IPS DF 19.7 (cell line): Measurements from ENCODE around the gene ADCY2.
A peak's percentile ranks its signal among the peaks of the same experiment; 100 is the strongest.

Experiments used
- DNase-seq: peaks from one replicate; pipeline ENCODE4 v3.0.0-alpha.2; 2013; ENCODE audit warnings: low read depth, low spot score

ADCY2 gene

GRCh38 chr5:7395947-7396712 lies at the start of gene ADCY2:
Gene ADCY2 (plus strand): TSS chr5:7396138. CDS start chr5:7396297, 159 bp downstream.
- no peak for DNase-seq

- peak; percentile 45 for DNase-seq
These were observed 48.6 kb upstream of the ADCY2 start for GRCh38 chr5:7347377-7347776.

DNA sequence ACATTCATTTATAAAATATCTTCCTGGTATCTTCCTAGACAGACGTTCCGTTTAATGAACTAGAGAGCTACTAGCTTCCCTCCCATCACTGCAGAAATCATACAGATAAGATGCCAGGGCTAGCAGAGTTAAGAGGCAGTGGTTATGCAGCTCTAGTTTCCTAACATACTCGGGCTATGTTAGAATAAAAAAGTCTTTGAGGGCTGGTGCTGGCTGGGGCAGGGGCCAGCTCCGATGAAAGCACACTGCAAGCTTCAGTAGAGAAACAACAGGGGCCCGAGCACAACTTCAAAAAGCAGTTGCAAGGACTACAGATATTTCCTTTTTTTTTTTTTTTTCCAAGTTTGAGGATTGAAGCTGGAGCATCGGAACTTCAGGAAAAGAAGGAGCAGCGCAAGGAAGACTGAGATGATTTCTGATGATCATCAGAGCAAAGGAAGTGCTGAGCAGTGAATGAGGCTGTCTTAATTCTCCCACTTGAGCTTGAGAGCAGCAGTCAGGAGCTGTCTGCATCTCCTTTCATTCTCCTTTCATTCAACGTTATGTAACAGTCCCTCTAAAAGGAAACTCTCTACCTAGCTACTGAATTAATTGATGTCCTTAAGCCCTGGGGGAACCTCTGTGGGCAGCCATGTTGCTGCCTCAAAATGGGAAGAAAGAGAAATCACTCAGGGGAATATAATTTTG lies 47.6 kb upstream of the ADCY2 start:
- no peak for DNase-seq

DNA sequence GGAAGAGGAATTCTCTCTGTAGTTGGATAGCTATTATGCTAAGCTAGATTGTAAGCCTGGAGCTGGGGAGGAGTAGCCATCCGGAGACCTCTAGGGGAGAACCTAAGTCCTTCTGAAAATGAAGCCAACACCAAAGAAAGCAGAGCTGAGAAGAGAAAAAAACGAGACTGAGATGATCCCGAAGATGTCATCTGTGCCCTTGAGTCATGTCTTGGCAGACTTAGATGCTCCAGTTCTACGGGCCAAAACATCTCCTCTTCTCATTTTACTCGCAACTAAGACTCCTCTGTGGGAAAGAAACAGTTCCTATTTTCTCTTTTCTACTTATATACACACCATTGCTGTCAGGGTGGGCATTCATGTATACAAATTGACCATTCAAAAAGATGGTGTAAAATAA lies 34.3 kb upstream of the ADCY2 start:
- DNase-seq = no peak

GRCh38 chr5:7363067-7363677 lies 32.8 kb upstream of the ADCY2 start:
- no peak for DNase-seq

DNA sequence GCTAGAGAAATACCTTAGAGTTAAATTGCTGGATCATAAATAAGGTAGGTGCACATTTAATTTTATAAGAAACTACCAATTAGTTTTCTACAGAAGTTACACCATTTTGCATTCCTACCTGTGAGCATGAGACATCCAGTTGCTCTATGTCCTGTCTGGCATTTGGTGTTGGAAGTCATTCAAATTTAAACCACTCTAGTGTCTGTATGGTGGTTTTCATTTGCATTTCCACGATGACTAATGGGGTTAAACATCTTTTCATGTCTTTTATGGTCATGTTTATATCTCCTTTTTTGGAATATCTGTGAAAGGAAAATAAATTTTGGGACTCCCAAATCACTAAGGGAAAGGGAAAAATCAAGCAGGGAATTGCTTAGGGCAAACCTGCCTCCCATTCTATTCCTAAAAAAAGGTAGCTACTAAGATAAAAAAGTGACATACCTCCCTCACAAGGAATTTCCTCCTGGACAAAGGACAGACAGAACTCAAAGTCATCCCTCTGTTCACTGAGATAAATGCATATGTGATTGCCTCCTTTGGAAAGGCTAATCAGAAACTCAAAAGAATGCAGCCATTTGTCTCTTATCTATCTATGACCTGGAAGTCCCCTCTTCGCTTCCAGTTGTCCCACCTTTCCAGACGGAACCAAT lies 31.6 kb upstream of the ADCY2 start:
- peak; percentile 33 for DNase-seq

GRCh38 chr5:7367780-7368179 lies 28.2 kb upstream of the ADCY2 start:
- DNase-seq = no peak

GRCh38 chr5:7372399-7372798 lies 23.5 kb upstream of the ADCY2 start:
- no peak for DNase-seq

GRCh38 chr5:7374186-7374585 lies 21.8 kb upstream of the ADCY2 start:
- no peak for DNase-seq

- DNase-seq = no peak
These were observed 20.5 kb upstream of the ADCY2 start for GRCh38 chr5:7375457-7375856.

DNA sequence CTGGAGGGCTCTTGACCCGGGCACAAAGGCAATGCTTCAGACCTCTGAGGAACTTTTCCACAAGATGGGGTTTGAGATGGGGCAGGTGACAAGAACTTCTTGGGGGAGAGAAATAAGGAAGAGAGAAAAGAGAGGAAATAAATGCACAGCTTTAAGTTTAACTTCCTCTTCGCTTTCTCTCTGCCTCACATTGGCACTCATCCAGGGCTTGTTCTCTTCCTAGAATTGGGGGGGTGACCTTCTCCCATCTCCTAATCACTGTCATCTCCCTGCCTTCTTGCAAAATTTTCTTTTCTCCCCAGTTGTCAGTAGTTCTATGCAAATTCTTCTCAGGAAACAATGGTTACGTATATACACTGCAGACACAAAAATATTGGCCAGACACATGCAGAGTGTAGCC lies 19.1 kb upstream of the ADCY2 start:
- DNase-seq = no peak

GRCh38 chr5:7377761-7378160 lies 18.2 kb upstream of the ADCY2 start:
- no peak for DNase-seq

- DNase-seq = no peak
These were observed 13.3 kb upstream of the ADCY2 start for GRCh38 chr5:7382588-7382987.

DNA sequence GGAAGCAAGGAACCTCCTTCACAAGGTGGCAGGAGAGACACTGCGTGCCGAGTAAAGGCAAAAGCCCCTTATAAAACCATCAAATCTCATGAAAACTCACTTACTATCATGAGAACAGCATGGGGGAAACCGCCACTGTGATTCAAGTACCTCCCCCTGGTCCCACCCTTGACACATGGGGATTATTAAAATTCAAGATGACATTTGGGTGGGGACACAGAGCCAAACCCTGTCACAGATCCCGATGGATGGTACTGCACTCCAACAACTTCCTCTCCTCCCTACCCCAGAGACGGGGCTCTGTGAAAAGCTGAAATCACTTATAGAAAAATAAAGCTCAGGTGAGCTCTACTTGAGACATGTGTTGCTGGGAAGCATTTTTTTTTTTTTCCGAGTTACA lies 10.3 kb upstream of the ADCY2 start:
- no peak for DNase-seq

- DNase-seq = no peak
These were observed 7.4 kb upstream of the ADCY2 start for GRCh38 chr5:7388553-7388952.

DNA sequence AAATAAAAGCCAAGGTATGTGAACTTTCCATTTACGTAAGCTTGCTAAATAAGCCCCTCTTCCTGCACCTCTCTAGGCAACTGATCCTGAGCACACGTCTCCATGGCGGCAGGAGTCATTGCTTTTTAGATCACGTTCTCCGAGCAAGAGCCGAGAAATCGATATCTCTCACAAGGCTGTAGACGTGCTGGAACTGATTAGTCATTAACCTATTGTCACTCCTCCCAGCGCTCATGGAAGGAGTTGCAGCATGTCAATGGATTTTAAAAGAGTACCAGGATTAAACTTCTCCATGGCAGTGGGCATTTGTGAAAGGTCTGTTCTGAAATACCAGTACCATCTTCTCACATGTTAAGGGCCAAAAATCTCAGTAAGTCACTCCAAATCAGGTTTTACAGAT lies 4.7 kb upstream of the ADCY2 start:
- peak; percentile 38 for DNase-seq

DNA sequence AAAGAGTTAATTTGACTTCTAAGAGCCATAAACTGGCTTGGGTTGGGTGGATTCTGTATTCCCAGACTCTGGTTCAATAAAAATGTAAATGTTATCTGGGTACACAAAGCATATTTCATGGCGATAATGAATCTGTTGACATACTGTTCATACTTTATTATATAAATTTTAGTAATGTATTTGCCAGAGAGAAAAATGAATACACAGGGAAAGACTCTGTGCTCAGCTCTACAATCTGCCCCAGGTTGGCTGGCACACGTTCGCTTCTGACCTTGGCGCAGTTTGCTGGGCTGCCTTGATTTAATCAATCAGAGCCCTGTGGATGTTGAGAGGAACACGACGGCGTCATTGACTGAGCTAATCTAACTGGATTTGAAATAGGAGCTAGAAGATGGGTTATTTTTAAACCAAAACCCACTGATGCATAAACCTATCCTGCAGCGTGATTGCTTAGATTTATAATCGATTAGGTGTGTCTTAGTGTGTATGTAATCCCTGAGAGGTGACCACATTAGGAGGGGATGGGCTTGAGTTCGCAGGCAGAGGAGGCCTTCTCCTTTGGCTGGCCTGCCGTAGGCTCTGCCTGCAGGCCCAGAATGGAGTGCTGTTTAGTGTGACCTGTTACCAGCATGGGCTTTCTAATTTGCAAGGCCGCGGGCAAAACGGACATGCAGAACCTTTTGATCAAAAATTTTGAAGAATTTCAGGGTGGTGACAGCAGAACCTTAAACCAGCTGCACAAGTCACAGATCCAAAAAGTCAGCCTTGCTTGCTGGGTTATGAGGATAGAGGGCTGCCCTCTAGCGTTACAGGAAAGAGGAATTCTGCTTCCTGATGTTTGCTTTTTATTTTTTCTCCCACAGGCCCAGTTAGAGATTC lies 3.9 kb upstream of the ADCY2 start:
- DNase-seq = peak; percentile 63

GRCh38 chr5:7392693-7393024 lies 3.3 kb upstream of the ADCY2 start:
- no peak for DNase-seq

DNA sequence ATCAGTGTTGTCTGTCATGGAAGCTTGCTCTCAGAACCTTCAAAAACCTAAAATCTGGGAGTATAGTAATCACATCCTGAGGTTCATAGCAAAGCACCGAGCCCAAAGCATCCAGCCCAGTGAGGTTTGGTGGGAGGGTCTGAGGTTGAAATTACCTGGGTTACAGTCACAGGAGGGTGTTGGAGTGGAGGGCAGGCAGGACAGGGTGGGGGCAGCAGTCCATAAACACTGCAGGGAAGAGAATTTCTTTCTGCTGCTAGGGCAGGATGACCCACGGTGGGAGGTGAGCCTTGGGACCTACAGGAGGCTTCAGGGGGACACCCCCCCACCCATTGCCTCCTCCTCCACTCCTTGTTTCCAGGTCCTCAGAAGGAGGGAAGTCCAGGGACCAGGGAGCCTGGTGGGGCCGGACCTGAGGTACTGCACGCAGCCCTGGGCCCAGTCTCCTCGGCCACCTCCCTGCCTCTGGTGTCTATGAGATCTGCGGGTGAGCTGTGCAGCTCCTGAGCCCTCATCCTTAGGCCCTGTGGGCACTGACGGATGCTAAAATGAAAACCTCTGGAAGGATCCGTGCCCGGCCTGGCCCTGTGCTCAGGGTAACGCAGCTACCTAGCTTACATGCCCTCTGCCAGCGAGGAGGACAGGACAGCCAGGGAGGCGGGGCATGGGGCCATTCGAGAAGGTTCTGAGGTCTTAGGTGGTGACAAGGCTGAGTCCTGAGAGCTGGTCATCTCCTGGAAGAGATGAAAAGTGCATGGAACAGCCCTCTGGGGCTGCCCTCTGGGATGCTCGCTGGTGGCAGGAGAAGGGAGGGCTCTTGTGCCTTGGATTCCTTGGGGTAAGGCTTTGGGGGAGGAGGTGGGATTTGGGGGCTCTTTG lies 1.8 kb upstream of the ADCY2 start:
- no peak for DNase-seq

DNA sequence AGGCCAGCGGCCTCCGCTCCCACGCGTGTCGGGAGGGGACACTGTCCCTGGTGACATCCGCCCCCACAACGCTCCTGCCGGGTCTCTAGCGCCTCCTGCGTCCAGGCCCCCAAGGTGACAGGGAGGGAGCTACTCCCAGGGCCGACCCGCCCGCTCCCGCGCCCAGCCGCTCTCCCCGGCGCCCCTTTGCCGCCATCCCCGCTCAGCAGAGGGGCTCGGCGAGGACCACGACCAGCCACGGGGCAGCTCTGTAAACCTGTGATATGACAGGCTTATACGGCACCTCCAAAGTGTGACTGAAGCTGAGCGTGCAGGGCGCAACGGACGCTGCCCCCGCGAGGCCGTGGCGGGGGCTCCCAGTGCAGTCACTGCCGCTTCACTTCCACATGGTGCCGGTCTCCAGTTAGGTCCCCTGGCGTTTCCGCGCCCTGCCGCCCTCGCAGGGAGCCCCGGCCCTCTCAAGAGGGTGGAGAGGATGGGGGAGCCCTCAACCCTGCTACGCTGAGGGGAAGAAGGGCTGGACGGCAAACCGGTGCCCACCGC lies 978 bp upstream of the ADCY2 start:
- DNase-seq = no peak
